WTC11 (cell line): ENCODE results near the gene SMIM5. TPM values are rescaled to one million over a fixed set of nuclear protein-coding genes. Genes with fewer than 3 reads are reported as not detected.
A peak's percentile ranks its signal among the peaks of the same experiment; 100 is the strongest.

ENCODE experiments used
- ATAC-seq: fragments of 200-7000 bp; cut with Tn5 transposase; 2 replicates; pipeline ENCODE4 v1.10.0; 2021; ENCODE audit warnings: mild to moderate bottlenecking, moderate library complexity
- CTCF ChIA-PET: fragments of 300-600 bp; sonication (Branson Sonifier 250); formaldehyde crosslinking; loops from one replicate; lab custom pipeline; 2021; ENCODE audit warnings: antibody characterized with exemption; lab: Charles Lee
- POLR2A ChIA-PET: fragments of 350-600 bp; sonication (Branson Sonifier 250); formaldehyde crosslinking; loops from one replicate; lab custom pipeline; 2021; ENCODE audit warnings: antibody characterized with exemption; lab: Charles Lee
- DNase-seq: peaks from one replicate; pipeline ENCODE4 v3.0.0; 2021; ENCODE audit warnings: low spot score
- H3K27ac Mint-ChIP-seq: 2 replicates; pipeline ENCODE4 v1.8.0; 2021; ENCODE audit warnings: mixed read lengths
- H3K27me3 Mint-ChIP-seq: 2 replicates; pipeline ENCODE4 v1.8.0; 2021; ENCODE audit warnings: low read depth, mild to moderate bottlenecking, moderate library complexity, mixed read lengths
- H3K36me3 Mint-ChIP-seq: 2 replicates; pipeline ENCODE4 v1.8.0; 2021; ENCODE audit warnings: mixed read lengths
- H3K4me1 Mint-ChIP-seq: 2 replicates; pipeline ENCODE4 v1.8.0; 2022; ENCODE audit warnings: mixed read lengths
- H3K4me3 Mint-ChIP-seq: 2 replicates; pipeline ENCODE4 v1.8.0; 2021; ENCODE audit warnings: mild to moderate bottlenecking, moderate library complexity, mixed read lengths
- H3K9me3 Mint-ChIP-seq: 2 replicates; pipeline ENCODE4 v1.8.0; 2021; ENCODE audit warnings: mixed read lengths
- CDX4 ChIP-seq: fragments of 250-450 bp; sonication (Bioruptor Pico); IDR thresholded peaks from 2 replicates; pipeline ENCODE4 v1.9.0; 2021; ENCODE audit warnings: moderate library complexity, mild to moderate bottlenecking, inconsistent platforms, borderline replicate concordance
- CREB1 ChIP-seq: sonication (generic); formaldehyde crosslinking; IDR thresholded peaks from 2 replicates; pipeline ENCODE4 v1.8.0; 2023; ENCODE audit warnings: mild to moderate bottlenecking, missing genetic modification reagents
- CREM ChIP-seq: sonication (generic); formaldehyde crosslinking; IDR thresholded peaks from 2 replicates; pipeline ENCODE4 v1.8.1; 2022; ENCODE audit warnings: mild to moderate bottlenecking, missing genetic modification reagents, moderate library complexity
- GRHL2 ChIP-seq: fragments of 250-450 bp; sonication (Bioruptor Pico); IDR thresholded peaks from 2 replicates; pipeline ENCODE4 v1.8.0; 2022; ENCODE audit warnings: mild to moderate bottlenecking, moderate library complexity; ENCODE audit not compliant: insufficient replicate concordance, severe bottlenecking
- HMGXB4 ChIP-seq: sonication (generic); formaldehyde crosslinking; IDR thresholded peaks from 2 replicates; pipeline ENCODE4 v1.8.1; 2023; ENCODE audit warnings: mild to moderate bottlenecking, moderate library complexity, missing genetic modification reagents
- MYBL2 ChIP-seq: sonication (generic); formaldehyde crosslinking; IDR thresholded peaks from 2 replicates; pipeline ENCODE4 v1.8.1; 2023; ENCODE audit warnings: mild to moderate bottlenecking, moderate library complexity, missing genetic modification reagents
- ZNF263 ChIP-seq: sonication (generic); formaldehyde crosslinking; IDR thresholded peaks from 2 replicates; pipeline ENCODE4 v1.8.1; 2022; ENCODE audit warnings: low read depth, mild to moderate bottlenecking, moderate library complexity, missing genetic modification reagents
- ZNF425 ChIP-seq: fragments of 250-450 bp; sonication (Bioruptor Pico); conservative IDR thresholded peaks from 2 replicates; pipeline ENCODE4 v1.9.0; 2021; ENCODE audit warnings: mild to moderate bottlenecking
- ZNF512 ChIP-seq: sonication (generic); formaldehyde crosslinking; IDR thresholded peaks from 2 replicates; pipeline ENCODE4 v1.8.1; 2022; ENCODE audit warnings: missing genetic modification reagents, borderline replicate concordance
- total RNA-seq: library from RNA; stranded (reverse); gene quantifications from 3 replicates; pipeline ENCODE4 v1.2.3, GENCODE V29; 2021
- TF ChIP-seq, protein P1 (sequence below): sonication (generic); formaldehyde crosslinking; IDR thresholded peaks from 2 replicates; pipeline ENCODE4 v1.8.1; 2023; ENCODE audit warnings: mild to moderate bottlenecking, missing genetic modification reagents, moderate library complexity
- TF ChIP-seq, protein P2 (sequence below): fragments of 250-450 bp; sonication (Bioruptor Pico); IDR thresholded peaks from 2 replicates; pipeline ENCODE4 v1.8.0; 2021; ENCODE audit warnings: mild to moderate bottlenecking
- TF ChIP-seq, protein P3 (sequence below): sonication (generic); formaldehyde crosslinking; IDR thresholded peaks from 2 replicates; pipeline ENCODE4 v1.8.1; 2022; ENCODE audit warnings: low read depth, mild to moderate bottlenecking, moderate library complexity, missing genetic modification reagents, borderline replicate concordance
- TF ChIP-seq, protein P4 (sequence below): sonication (generic); formaldehyde crosslinking; IDR thresholded peaks from 2 replicates; pipeline ENCODE4 v1.8.0; 2023; ENCODE audit warnings: missing genetic modification reagents

SMIM5 gene
- total RNA-seq, 1 experiment from 2014 or later = not detected

- no peak for ATAC-seq
- CTCF ChIA-PET = interaction anchor here (0.6 to 8.9 kb wide), 15 partner anchors 10 to 239 kb away, joined by 3 to 61 read pairs (median 3); partner anchors contain the start of genes LLGL2, SMIM5 and TSEN54
- H3K27ac Mint-ChIP-seq = peak overlapping the region; percentile 28; the same call in 1 of the 2 replicates
Observed at GRCh38 chr17:75590849-75591721, 42.1 kb upstream of the SMIM5 start.

GRCh38 chr17:75591722-75592302 is 41.4 kb upstream of the SMIM5 start:
- ATAC-seq (no peak), DNase-seq (no peak)
- ChIA-PET POLR2A (no interaction called here), CTCF (interaction anchor here (0.6 to 8.9 kb wide), 10 partner anchors 9 to 239 kb away, joined by 3 to 61 read pairs (median 4); partner anchors contain the start of genes SMIM5 and TSEN54)
- Mint-ChIP-seq H3K36me3 (no peaks in the 10 kb centered on the region), H3K4me3 (no peak overlapping the region), H3K27me3 (peaks cover 15% of the 10 kb centered on the region), H3K4me1 (peaks cover 5% of the 10 kb centered on the region), H3K9me3 (no peaks in the 10 kb centered on the region), H3K27ac (no peak overlapping the region)
- TF ChIP-seq ZNF512 (CRISPR knock-in tag) = no peak
- TF ChIP-seq, protein P1, sequence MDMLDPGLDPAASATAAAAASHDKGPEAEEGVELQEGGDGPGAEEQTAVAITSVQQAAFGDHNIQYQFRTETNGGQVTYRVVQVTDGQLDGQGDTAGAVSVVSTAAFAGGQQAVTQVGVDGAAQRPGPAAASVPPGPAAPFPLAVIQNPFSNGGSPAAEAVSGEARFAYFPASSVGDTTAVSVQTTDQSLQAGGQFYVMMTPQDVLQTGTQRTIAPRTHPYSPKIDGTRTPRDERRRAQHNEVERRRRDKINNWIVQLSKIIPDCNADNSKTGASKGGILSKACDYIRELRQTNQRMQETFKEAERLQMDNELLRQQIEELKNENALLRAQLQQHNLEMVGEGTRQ = no peak
- TF ChIP-seq, protein P2, sequence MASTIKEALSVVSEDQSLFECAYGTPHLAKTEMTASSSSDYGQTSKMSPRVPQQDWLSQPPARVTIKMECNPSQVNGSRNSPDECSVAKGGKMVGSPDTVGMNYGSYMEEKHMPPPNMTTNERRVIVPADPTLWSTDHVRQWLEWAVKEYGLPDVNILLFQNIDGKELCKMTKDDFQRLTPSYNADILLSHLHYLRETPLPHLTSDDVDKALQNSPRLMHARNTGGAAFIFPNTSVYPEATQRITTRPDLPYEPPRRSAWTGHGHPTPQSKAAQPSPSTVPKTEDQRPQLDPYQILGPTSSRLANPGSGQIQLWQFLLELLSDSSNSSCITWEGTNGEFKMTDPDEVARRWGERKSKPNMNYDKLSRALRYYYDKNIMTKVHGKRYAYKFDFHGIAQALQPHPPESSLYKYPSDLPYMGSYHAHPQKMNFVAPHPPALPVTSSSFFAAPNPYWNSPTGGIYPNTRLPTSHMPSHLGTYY (CRISPR knock-in tag) = no peak
- TF ChIP-seq GRHL2 (CRISPR knock-in tag) = no peak
- no peak for TF ChIP-seq MYBL2 (CRISPR knock-in tag)
- TF ChIP-seq, protein P3, sequence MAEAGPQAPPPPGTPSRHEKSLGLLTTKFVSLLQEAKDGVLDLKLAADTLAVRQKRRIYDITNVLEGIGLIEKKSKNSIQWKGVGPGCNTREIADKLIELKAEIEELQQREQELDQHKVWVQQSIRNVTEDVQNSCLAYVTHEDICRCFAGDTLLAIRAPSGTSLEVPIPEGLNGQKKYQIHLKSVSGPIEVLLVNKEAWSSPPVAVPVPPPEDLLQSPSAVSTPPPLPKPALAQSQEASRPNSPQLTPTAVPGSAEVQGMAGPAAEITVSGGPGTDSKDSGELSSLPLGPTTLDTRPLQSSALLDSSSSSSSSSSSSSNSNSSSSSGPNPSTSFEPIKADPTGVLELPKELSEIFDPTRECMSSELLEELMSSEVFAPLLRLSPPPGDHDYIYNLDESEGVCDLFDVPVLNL (CRISPR knock-in tag) = no peak
- no peak for TF ChIP-seq CREM (CRISPR knock-in tag)
- TF ChIP-seq ZNF263 (CRISPR knock-in tag) = no peak

More at GRCh38 chr17:75590849-75591721, 42.1 kb upstream of the SMIM5 start:
- TF ChIP-seq, protein P4, sequence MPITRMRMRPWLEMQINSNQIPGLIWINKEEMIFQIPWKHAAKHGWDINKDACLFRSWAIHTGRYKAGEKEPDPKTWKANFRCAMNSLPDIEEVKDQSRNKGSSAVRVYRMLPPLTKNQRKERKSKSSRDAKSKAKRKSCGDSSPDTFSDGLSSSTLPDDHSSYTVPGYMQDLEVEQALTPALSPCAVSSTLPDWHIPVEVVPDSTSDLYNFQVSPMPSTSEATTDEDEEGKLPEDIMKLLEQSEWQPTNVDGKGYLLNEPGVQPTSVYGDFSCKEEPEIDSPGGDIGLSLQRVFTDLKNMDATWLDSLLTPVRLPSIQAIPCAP (CRISPR knock-in tag) = no peak
- TF ChIP-seq ZNF425 (CRISPR knock-in tag) (no peak), CREB1 (CRISPR knock-in tag) (no peak), CDX4 (CRISPR knock-in tag) (no peak), HMGXB4 (no peak)
- TF ChIP-seq, all 79 proteins: peak for 0
- H3K4me3 Mint-ChIP-seq = peak overlapping the region; percentile 8
- POLR2A ChIA-PET = no interaction called here
- peaks cover 19% of the 10 kb centered on the region for H3K27me3 Mint-ChIP-seq
- peaks cover 1% of the 10 kb centered on the region for H3K9me3 Mint-ChIP-seq
- peaks cover under 1% of the 10 kb centered on the region; the same call in 1 of the 2 replicates for H3K36me3 Mint-ChIP-seq
- H3K4me1 Mint-ChIP-seq = peaks cover 5% of the 10 kb centered on the region
- DNase-seq = no peak
